GM21367 (cell line): ENCODE data around the gene SLC66A1.
"Not testable (repeated sequence)": the region's sequence is repeated elsewhere in the genome, so short reads cannot be mapped to it uniquely, and the experiment has no call there.

Experiments
- ATAC-seq: cut with Tn5 transposase; IDR thresholded peaks from one replicate; pipeline ENCODE4 v1.9.1; 2021; ENCODE audit not compliant: unreplicated experiment

The SLC66A1 gene

GRCh38 chr1:19311931-19312781, at the start of gene SLC66A1, which contains the start of gene AKR7A2:
TSS of gene SLC66A1 (plus strand) at chr1:19312326. CDS start at chr1:19317678, 5,352 bp downstream.
TSS of gene AKR7A2 (minus strand) at chr1:19312144. CDS start at chr1:19312124, 20 bp downstream.
- ATAC-seq = peak; percentile 62

GRCh38 chr1:19262744-19263143, 49.4 kb upstream of the SLC66A1 start:
- no peak for ATAC-seq

GRCh38 chr1:19268445-19268844, 43.7 kb upstream of the SLC66A1 start:
- ATAC-seq = no peak

- not testable (repeated sequence) for ATAC-seq
These were observed 42.4 kb upstream of the SLC66A1 start for GRCh38 chr1:19269427-19270342.

GRCh38 chr1:19270343-19270730, 41.8 kb upstream of the SLC66A1 start:
- ATAC-seq = not testable (repeated sequence)

- ATAC-seq = no peak
These were observed 40.1 kb upstream of the SLC66A1 start for GRCh38 chr1:19272064-19272463.

GRCh38 chr1:19273106-19273843, 38.9 kb upstream of the SLC66A1 start:
- ATAC-seq = no peak

- not testable (repeated sequence) for ATAC-seq
These were observed 38.1 kb upstream of the SLC66A1 start for GRCh38 chr1:19273844-19274531.

GRCh38 chr1:19274636-19275035, 37.5 kb upstream of the SLC66A1 start:
- ATAC-seq = no peak

- ATAC-seq = no peak
These were observed 28.2 kb upstream of the SLC66A1 start for GRCh38 chr1:19283891-19284290.

GRCh38 chr1:19284881-19285280, 27.2 kb upstream of the SLC66A1 start:
- no peak for ATAC-seq

GRCh38 chr1:19285366-19285765, 26.8 kb upstream of the SLC66A1 start:
- ATAC-seq = not testable (repeated sequence)

- ATAC-seq = not testable (repeated sequence)
These were observed 26.3 kb upstream of the SLC66A1 start for GRCh38 chr1:19285807-19286206.

GRCh38 chr1:19287436-19288185, 24.5 kb upstream of the SLC66A1 start:
- no peak for ATAC-seq

- ATAC-seq = not testable (repeated sequence)
These were observed 23.5 kb upstream of the SLC66A1 start, which contains the start of gene AKR7A3 for GRCh38 chr1:19288324-19289241. TSS of gene AKR7A3 (minus strand) at chr1:19288770. CDS start at chr1:19288709, 61 bp downstream.

GRCh38 chr1:19289244-19289643, 22.9 kb upstream of the SLC66A1 start:
- ATAC-seq = no peak

GRCh38 chr1:19294638-19295037, 17.5 kb upstream of the SLC66A1 start:
- ATAC-seq = no peak

- no peak for ATAC-seq
These were observed 11.9 kb upstream of the SLC66A1 start for GRCh38 chr1:19300211-19300610.
